GM18499 (cell line): ENCODE measurements around the gene RNF215.
"Not testable (repeated sequence)": the region's sequence is repeated elsewhere in the genome, so short reads cannot be mapped to it uniquely, and the experiment has no call there.

Experiments
- ATAC-seq: cut with Tn5 transposase; IDR thresholded peaks from one replicate; pipeline ENCODE4 v1.9.1; 2021; ENCODE audit warnings: moderate number of reproducible peaks; ENCODE audit not compliant: insufficient read depth, unreplicated experiment

Gene RNF215

GRCh38 chr22:30368420-30368819 lies 18.8 kb downstream of the RNF215 start:
- ATAC-seq, result no peak

- no peak for ATAC-seq
Measured at GRCh38 chr22:30365891-30366290, 21.3 kb downstream of the RNF215 start.

GRCh38 chr22:30362651-30363281 lies 24.4 kb downstream of the RNF215 start:
- no peak for ATAC-seq

- ATAC-seq, result no peak
Measured at GRCh38 chr22:30361916-30362650, 25.1 kb downstream of the RNF215 start.

GRCh38 chr22:30358541-30358940 lies 28.7 kb downstream of the RNF215 start:
- no peak for ATAC-seq

GRCh38 chr22:30357650-30358215 lies 29.5 kb downstream of the RNF215 start:
- no peak for ATAC-seq

- ATAC-seq, result no peak
Measured at GRCh38 chr22:30357236-30357570, 30.0 kb downstream of the RNF215 start.

GRCh38 chr22:30356449-30357235 lies 30.6 kb downstream of the RNF215 start, which contains the start of the genes CCDC157 and SF3A1:
TSS of gene CCDC157 (plus strand) at chr22:30357007. CDS start at chr22:30366001, 8,994 bp downstream.
TSS of gene SF3A1 (minus strand) at chr22:30356894. CDS start at chr22:30356792, 102 bp downstream.
- ATAC-seq, result peak; percentile 58

GRCh38 chr22:30354644-30355043 lies 32.6 kb downstream of the RNF215 start:
- no peak for ATAC-seq

GRCh38 chr22:30351226-30351625 lies 36.0 kb downstream of the RNF215 start:
- ATAC-seq, result no peak

- no peak for ATAC-seq
Measured at GRCh38 chr22:30348809-30349208, 38.4 kb downstream of the RNF215 start.

GRCh38 chr22:30348404-30348803 lies 38.8 kb downstream of the RNF215 start:
- no peak for ATAC-seq

- no peak for ATAC-seq
Measured at GRCh38 chr22:30347255-30347892, 39.8 kb downstream of the RNF215 start.

GRCh38 chr22:30344447-30345200 lies 42.6 kb downstream of the RNF215 start:
- no peak for ATAC-seq

GRCh38 chr22:30340911-30341685 lies 46.1 kb downstream of the RNF215 start:
- no peak for ATAC-seq

- ATAC-seq, result no peak
Measured at GRCh38 chr22:30338802-30339201, 48.4 kb downstream of the RNF215 start.

GRCh38 chr22:30338341-30338740 lies 48.9 kb downstream of the RNF215 start:
- ATAC-seq, result not testable (repeated sequence)

- no peak for ATAC-seq
Measured at GRCh38 chr22:30337461-30337778, 49.8 kb downstream of the RNF215 start.
